ENCODE measurements around the gene YWHAE.
"Not testable (repeated sequence)": the region's sequence is repeated elsewhere in the genome, so short reads cannot be mapped to it uniquely, and the experiment has no call there.

The YWHAE gene

DNA sequence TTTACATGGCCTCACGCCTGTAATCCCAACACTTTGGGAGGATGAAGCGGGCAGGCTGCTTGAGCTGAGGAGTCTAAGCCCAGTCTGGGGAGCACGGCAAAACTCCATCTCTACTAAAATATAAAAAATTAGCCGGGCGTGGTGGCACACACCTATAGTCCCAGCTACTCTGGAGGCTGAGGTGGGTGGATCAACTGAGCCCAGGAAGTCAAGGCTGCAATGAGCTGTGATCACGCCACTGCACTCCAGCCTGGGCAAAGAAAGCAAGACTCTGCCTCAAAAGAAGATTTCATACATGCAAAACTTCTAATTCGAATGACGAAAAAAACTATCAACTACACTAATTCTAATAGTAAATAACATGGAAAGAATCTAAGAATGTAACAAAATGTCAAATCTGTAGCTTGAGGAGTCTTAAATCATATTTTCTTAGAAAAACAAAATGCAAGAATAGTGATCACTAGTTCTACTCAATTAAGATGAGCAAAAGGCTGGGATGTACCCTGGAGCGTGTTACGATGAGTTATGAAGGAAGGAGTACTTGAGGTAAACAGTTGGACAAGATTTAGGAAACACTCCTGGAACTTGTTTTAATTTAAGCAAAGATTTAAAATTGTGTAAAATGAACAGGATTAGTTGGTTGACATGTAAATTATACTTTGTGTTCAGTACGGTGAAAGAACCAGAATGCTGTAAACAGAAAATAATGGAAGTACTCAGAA lies 20.7 kb downstream of the YWHAE start:
- Histone ChIP-seq H3K4me3 (peak overlapping the region; percentile 34), H3K27ac (peak overlapping the region in 1 of 2 donors; percentile 27)
- no peak for DNase-seq (ENCODE audit: low spot score)
- TF ChIP-seq, protein P1, sequence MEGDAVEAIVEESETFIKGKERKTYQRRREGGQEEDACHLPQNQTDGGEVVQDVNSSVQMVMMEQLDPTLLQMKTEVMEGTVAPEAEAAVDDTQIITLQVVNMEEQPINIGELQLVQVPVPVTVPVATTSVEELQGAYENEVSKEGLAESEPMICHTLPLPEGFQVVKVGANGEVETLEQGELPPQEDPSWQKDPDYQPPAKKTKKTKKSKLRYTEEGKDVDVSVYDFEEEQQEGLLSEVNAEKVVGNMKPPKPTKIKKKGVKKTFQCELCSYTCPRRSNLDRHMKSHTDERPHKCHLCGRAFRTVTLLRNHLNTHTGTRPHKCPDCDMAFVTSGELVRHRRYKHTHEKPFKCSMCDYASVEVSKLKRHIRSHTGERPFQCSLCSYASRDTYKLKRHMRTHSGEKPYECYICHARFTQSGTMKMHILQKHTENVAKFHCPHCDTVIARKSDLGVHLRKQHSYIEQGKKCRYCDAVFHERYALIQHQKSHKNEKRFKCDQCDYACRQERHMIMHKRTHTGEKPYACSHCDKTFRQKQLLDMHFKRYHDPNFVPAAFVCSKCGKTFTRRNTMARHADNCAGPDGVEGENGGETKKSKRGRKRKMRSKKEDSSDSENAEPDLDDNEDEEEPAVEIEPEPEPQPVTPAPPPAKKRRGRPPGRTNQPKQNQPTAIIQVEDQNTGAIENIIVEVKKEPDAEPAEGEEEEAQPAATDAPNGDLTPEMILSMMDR (IDR thresholded peaks at IDR 0.05) = no peak

DNA sequence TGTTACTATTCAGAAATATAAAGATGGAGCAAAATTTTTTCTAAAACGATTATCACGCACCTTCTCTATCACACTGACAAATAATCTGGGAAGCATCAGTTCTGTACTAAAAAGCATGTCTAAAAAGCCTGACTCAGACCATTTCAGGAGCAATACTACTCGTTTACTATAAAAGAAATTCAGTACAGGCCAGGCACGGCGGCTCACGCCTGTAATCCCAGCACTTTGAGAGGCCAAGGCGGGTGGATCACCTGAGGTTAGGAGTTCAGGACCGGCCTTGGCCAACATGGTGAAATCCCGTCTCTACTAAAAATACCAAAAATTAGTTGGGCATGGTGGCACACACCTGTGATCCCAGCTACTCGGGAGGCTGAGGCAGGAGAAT lies 21.6 kb downstream of the YWHAE start:
- H3K27ac ChIP-seq; H3K4me3 ChIP-seq; DNase-seq (ENCODE audit: low spot score): not testable (repeated sequence)

DNA sequence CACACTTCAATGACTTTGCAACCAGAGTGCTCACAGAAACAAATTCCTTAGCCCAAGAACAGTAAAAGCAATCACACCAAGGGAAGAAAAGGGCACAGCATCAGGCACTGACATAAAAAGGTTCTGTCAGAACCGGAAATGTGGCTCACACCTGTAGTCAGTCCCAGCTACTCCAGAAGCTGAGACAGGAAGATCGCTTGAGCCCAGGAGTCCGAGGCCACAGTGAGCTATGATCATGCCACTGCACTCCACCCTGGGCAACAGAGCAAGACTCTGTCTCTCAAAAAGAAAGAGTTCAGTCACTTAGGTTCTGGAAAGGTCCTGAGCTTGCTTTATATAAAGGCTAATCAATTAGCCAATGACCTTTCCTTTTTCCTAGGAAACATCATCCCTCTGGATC lies 22.7 kb downstream of the YWHAE start:
- H3K27ac ChIP-seq = no peak overlapping the region
- H3K4me3 ChIP-seq = no peak overlapping the region
- no peak for DNase-seq (ENCODE audit: low spot score)
- TF ChIP-seq, protein P1 (IDR thresholded peaks at IDR 0.05) = no peak

- TF ChIP-seq, protein P1 (IDR thresholded peaks at IDR 0.05) = no peak
- no peak for DNase-seq (ENCODE audit: low spot score)
- H3K27ac ChIP-seq = peak overlapping the region; percentile 15 to 26
- peak overlapping the region; percentile 14 for H3K4me3 ChIP-seq
Observed at GRCh38 chr17:1376061-1376460, 24.0 kb downstream of the YWHAE start.

GRCh38 chr17:1375615-1376014 lies 24.4 kb downstream of the YWHAE start:
- peak overlapping the region in 1 of 2 donors; percentile 15 for H3K27ac ChIP-seq
- H3K4me3 ChIP-seq = peak overlapping the region; percentile 14
- DNase-seq (ENCODE audit: low spot score) = no peak
- TF ChIP-seq, protein P1 (IDR thresholded peaks at IDR 0.05) = no peak

DNA sequence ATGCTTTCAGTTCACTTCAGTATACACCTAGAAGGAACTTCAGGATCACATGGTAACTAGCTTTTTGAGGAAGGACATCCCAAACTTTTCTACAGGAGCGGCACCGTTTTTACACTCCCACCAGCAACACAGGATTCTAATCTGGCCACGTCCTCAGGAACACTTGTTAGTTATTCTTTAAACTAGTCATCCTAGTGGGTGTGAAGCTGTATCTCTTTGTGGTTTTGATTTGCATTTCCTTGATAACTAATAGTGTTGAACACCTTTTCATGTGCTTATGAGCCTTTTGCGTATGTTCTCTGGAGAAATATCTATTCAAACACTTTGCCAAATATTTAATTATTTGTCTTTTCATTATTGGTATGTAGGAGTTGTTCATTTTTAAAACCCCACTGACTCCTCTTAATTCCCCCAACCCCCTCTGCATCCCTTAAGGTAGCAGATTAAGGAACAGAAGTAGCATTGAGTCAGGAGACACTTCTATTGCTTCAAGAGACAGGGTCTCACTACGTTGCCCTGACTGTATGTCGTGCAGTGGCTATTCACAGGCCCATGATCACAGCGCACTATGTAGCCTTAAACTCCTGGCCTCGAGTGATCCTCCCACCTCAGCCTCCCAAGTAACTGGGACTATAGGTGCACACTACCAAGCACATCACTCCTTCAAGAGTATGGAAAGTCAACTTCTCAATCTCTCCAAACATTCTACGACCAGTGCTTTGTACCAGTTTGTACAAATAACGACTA lies 25.4 kb downstream of the YWHAE start:
- DNase-seq (ENCODE audit: low spot score) = no peak
- Histone ChIP-seq H3K27ac (no peak overlapping the region), H3K4me3 (no peak overlapping the region)
- TF ChIP-seq, protein P1 (IDR thresholded peaks at IDR 0.05) = no peak

DNA sequence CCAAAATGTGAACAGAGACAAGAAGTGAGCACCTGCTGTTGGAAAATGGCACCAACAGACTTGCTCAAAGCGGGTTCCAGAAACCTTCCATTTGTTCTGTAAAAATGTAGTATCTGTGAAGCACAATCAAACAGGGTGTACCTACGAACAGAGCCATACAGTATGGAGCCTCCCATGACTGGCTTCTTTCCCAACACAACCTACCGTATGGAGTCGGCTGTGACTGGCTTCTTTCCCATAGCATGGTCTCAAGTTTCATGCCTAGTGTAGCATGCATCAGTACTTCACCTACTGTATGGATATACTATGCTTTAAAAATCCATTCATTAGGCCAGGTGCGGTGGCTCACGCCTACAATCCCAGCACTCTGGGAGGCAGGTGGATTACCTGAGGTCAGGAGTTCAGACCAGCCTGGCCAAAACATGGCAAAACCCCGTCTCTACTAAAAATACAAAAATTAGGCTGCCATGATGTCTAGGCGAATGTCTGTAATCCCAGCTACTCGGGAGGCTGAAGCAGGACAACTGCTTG lies 26.2 kb downstream of the YWHAE start:
- DNase-seq (ENCODE audit: low spot score) = no peak
- H3K27ac ChIP-seq = no peak overlapping the region
- TF ChIP-seq, protein P1 (IDR thresholded peaks at IDR 0.05) = no peak
- H3K4me3 ChIP-seq = no peak overlapping the region
